WTC11 (cell line): ENCODE data around the gene CYLD. TPM values are rescaled to one million over a fixed set of nuclear protein-coding genes. Genes with fewer than 3 reads are reported as not detected.

Source experiments
- microRNA-seq: library from miRNA; unstranded; fragments of <30 nt; microRNA quantifications from one replicate; pipeline ENCODE4 v1.2.0, GENCODE V29; 2022; ENCODE audit warnings: borderline number of aligned reads
- total RNA-seq: library from RNA; stranded (reverse); gene quantifications from 3 replicates; pipeline ENCODE4 v1.2.3, GENCODE V29; 2021

Gene CYLD
- total RNA-seq, 1 experiment from 2014 or later: 10.8 TPM

Small RNA genes within 50 kb of the gene (microRNA-seq; reads per million reads assigned to microRNA genes)
- gene MIR3181: 1.0 reads per million

Other genes starting within 250 kb of the CYLD start
- 6.0 to 9.3 TPM (median 9.1 TPM) in 3 replicates for gene NKD1, start 193.7 kb upstream of the CYLD start, total RNA-seq
- 0.14 TPM in 1 of 3 replicates, not detected in the others for gene SNX20, start 60.8 kb upstream of the CYLD start, total RNA-seq
- gene NOD2, start 48.5 kb upstream of the CYLD start, total RNA-seq: 0.11 to 0.60 TPM (median 0.34 TPM) in 3 replicates